CD4-positive, alpha-beta T cell treated with Interleukin-15 for 1 hour (primary cell): Measurements from ENCODE around the gene ATP2B2.
A peak's percentile ranks its signal among the peaks of the same experiment; 100 is the strongest.
"Not testable (repeated sequence)": the region's sequence is repeated elsewhere in the genome, so short reads cannot be mapped to it uniquely, and the experiment has no call there.

Source experiments
- DNase-seq: peaks from one replicate; pipeline ENCODE4 v3.0.0-alpha.2; 2020

ATP2B2 gene

DNA sequence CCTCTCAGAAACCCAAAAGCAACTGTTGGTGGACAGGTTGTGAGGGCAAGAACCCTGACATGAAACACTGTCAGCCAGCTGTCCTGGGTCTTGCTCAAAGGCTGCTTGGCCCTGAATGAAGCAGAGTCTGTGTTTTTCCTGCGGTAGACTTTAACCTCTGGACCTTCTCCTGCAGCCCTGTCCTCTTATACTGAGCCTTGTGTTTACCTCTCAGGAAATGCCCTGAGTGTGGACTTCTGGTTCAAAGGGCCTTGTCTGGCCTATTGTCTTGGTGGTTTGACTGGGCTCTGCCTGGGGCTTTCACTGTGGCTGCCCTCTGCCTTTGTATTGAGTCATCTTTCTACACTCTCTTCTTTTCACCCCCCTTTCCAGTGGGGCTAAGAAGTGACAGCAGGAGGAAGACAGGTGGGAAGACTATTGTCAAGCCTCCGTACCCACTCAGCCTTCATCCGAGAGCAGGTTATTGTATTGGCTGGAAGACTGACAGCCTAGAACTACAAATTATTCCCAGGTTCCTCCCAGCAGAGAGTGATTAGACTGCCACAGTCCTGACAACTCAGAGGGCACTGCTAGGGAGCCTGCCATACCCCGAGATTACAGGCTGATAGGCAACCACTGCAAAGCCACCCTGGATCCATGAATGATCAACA lies 187.9 kb downstream of the ATP2B2 start:
- DNase-seq = no peak

DNA sequence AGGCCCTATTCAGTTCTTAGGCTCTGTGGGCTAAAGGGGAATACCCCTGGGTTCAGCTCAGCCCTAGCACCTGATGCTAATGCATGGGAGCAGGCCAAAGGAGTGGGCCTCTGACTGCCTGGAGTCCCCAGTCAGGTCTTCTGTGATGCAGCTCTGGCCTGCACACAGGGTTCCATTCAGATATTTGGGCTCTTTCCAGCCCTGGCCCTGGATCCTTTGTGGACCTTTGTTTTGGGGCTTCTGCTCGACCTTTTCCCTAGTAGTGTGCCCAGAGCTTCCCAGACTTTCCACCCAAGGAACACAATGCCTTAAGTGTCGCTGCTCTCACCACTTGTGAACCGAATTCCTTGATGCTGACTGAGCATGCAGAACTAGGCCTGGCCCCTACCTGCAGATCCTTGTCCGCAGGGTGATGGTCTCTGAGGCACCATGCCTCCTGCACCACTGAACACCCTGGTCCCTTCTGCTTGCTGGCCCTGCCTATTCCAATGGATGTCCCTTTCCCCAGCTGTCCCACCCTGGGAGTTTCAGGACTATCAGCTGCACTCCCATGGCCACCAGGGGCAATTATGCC lies 189.5 kb downstream of the ATP2B2 start:
- DNase-seq = no peak

DNA sequence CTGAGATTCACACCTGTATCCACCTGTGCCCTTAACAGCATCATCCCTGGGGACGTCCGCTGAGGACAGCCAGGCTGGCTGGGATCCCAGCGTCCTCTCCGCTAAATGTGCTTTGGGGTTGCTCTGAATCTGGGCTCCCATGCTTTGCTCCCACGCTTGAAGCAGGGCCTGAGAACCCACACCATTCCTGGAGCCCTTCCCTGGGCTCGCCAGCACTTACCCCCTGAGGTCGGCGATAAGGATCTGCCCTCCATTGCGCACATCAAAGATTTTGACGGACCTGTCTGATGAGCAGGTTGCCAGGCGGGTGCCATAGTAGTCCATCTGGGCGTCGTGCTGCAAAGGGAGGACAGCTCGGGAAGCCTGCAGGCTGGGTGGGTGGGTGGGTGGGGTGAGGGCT lies 190.3 kb downstream of the ATP2B2 start:
- no peak for DNase-seq

DNA sequence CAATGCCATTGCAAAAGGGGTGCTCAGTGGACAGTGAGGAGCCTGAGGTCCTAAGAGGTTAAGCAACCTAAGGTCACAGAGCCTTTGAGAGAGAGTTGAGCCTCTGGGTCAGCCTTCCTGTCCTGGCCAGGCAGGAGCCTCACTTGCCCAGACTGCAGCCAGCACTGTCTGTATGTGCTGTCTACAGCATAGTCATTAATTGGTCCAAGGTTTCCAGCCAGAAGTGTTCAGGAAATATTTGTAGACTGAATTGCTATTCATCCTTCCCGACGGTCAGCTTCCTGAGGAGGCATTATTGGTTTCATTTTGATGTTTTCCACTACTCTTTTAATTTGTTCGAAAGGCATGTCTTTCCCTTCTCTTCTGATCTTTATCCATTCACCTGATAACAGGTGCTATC lies 192.5 kb downstream of the ATP2B2 start:
- DNase-seq = no peak

DNA sequence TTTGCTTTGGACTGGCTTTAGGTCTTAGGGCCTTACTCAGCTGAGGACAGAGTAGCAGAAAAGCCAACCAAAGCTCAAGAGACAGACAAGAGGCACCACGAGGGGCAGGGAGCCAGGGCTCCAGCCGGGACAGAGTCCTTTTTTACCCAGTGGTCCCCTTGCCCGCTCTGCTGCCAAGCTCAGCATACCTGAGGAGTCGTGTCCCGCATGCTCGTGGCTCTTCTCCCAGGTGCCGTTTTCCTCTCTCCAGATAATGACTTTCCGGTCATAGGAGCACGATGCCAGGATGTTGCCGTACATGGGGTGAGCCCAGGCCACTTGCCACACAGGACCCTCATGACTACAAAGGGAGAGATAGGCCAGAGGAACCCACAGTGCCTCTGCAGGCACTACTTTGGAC lies 193.0 kb downstream of the ATP2B2 start:
- DNase-seq = no peak

DNA sequence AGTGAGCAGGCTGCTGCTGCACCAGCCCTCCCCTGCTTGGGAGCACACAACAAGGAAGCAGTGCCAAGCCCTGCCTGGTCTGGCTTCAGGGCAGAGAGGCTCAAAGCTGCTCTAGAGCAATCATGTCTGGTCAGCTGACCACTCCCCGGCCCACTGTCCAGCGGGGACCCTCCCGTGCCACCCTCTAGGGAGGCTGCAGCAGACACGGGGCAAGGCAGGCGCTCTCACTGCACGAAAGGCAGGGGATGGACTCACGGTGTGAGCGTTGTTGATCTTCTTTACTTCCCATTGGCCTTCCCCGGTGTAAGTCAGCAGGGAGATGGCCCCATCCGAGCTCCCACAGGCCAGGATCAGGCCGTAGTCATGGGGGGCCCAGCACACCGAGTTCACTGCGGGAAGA lies 193.7 kb downstream of the ATP2B2 start:
- DNase-seq = no peak

DNA sequence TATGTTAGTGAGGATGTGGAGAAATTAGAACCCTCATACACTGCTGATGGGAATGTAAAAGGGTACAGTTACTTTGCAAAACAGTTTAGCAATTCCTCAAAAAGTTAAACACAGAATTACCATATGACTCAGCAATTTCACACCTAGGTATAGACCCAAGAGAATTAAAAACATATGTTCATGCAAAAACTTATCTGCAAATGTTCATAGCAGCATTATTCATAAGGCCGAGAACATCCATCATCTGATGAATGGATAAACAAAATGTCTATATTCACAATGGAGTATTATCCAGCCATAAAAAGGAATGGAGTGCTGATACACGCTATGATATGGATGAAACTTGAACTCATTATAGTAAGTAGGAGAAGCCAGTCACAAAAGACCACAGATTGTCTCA lies 194.8 kb downstream of the ATP2B2 start:
- DNase-seq = no peak

DNA sequence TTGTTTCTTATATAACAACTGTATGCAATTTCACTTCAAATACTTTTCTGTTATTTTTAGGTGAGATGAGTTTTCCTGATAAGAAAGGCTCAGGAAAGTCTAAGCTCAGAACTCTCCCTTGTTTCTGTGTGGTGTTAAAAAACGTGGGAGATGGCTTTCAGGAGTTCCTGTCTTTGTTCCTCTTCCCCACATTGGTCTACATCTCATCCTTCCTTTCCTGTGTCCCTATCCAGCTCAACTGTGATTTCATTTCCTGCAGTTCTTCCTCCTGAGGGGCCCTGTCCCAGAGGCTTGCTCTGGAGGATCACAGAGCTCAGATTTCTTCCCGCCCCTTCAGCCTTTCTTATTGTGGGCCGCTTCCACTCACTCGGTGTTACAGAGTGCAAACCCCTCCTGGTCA lies 195.7 kb downstream of the ATP2B2 start:
- DNase-seq = no peak

DNA sequence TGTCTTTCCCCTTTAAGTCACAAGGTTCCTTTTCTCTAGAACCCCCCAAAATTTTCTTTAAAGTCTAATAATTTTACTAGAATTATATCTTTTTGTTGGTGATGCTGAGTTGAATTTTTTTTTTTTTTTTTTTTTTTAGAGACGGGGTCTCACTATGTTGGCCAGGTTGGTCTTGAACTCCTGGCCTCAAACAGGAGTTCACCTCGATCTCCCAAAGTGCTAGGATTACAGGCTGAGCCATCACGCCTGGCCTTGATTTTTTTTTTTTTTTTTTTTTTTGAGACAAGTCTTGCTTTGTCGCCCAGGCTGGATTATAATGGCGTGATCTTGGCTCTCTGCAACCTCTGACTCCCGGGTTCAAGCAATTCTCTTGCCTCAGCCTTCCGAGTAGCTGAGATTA lies 196.7 kb downstream of the ATP2B2 start:
- no peak for DNase-seq

DNA sequence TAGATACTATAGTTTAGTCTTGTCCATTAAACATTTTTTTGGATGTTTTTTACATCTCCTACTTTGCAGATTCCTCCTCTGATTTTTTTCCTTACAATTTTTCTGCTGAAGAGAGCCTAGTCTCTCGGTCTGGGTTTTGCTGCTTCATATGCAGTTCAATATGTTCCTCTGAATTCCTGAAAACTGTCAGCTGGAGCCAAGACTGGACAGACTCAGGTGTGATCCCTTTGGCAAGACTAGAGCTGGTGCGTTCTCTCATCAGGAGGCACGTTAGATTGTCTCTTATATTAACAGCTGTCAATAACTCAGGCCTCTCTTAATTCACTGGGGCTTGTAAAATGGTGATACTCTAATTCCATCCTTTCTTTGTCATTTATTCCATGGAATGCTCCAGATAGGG lies 199.2 kb downstream of the ATP2B2 start:
- DNase-seq = no peak

DNA sequence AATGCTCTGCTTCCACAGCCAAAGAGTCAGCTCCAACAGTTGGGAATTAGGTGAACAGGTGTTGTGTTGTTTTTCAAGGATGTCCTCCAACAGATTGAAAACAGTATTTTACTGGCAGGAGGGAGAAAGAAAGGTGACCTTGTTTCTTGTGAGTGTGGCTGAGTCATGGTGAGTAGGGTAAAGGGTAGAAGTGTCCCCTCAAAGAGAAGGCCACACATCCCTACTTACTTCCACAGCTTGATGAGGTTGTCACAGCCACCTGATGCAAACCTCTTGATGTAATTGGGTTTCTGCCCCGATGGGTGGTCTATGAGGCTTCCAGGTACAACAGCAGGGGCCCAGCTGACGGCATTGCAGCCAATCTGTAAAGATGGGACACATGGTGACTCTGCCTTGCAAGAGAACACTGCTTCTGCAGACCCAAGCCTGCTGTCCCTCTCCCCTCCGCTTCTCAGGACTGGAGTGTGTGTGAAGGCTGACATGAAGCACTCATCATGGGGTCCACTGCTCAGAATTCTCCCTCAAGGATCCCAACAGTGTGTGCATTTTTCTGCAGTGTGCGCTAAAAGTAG lies 200.0 kb downstream of the ATP2B2 start:
- DNase-seq = no peak

DNA sequence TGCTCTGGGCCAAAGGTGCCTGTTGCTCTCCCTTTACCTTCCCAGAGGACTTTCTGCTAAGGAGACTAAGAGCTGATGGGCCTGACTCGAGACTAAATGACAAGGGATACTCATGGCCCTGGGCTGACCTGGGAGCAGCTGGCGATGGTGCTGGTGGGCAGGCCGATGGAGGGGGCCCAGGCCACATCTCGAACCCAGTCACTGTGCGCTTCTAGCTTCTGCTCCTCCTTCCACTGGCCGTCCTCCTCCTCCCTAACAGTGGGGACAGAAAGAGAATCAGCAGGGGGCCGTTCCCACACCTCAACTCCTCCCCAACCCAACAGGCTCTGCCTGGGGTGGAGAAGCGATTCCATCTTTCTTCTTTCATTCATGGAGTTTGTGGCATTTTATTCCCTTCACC lies 200.5 kb downstream of the ATP2B2 start:
- DNase-seq = no peak

DNA sequence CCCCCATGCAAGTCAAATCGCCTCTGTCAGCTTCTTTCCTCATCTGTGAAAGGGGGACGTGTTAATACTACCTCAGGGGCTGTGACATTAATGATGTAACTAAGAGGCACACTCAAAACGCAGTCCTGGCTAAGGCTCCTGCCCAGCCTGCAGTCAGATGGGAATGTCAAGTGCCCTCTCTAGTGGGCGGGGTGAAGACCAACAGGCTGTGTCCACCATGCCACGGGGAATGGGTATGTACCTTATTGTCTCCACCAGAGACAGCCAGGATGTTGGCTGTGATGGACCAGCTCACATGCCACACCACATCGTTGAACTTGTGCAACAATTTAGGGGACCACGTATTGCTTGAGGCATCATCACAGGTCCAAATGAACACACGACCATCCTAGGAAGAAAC lies 201.6 kb downstream of the ATP2B2 start:
- DNase-seq = no peak

DNA sequence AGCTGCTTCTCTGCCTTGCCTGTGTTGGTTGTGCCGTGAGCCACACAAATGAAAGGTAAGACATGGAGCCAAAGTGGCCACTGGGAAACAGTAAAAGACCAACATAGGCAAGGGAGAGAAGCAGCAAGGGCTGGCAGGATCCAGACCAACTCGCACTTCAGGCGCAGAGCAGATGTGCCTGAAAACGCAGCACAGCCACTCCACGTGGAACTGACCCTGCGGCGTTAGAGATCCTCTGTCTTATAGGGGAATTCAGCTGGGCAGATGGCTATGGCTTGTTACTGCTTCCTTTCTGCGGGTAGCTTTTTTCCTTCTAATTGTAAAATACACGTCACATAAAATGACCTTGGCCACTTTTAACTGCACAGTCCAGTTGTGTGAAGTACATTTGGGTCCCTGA lies 202.3 kb downstream of the ATP2B2 start:
- no peak for DNase-seq

DNA sequence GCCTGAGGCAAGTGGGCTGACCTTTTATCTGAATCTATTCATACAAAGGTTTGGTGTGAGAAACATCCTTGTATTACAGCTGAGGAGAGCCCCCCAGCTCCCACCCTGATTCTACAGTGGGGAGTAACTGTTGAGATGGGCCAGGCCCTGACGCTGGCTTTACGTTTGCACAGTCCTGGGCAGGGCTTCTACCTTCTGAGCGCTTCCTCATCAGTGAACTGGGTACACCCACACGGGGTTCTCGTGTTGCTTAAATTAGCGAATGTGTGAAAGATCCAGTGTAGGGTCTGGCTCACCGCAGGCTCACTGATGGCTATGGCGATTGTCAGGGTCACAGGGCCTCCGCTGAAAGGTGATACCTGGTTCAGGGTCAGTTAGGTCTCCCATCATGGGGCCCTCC lies 205.3 kb downstream of the ATP2B2 start:
- DNase-seq = no peak

DNA sequence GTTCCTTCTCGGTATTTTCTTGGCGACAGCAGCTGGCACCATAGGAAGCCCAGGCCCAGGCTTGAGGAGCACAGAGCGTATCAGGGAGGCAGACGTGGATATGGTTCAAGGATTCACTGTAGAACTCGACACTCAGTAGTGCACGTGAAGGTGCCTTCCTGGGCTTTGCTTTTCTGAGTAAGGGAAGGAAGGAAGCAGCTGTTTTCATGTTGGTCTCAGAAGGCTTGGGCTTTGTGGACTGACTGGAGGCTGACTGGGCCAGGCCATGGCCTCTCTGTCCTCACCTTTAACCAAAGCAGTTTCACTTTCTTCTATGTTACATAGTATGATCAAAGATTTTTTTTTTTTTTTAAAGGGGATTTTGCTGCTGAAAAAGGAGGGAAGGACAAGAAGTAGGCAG lies 205.7 kb downstream of the ATP2B2 start:
- no peak for DNase-seq

DNA sequence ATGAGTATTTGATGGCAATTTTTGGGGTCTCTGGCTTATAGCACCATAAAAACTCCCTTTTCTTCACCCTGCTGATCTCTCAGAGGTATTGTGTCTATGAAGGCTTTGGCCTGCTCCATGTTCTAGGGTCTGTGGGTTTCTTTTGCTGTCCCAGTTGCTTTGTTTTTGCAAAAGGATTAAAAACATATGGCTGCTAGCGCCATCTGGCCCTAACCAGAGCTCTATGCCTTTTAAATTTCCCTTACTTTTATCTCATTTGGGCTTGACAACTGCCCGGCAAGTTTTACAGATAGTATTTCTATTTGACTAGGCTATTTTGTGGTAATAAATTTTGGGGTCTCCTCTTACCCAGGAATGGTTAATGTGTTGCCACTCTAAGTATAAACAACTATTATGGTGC lies 206.2 kb downstream of the ATP2B2 start:
- DNase-seq = no peak

DNA sequence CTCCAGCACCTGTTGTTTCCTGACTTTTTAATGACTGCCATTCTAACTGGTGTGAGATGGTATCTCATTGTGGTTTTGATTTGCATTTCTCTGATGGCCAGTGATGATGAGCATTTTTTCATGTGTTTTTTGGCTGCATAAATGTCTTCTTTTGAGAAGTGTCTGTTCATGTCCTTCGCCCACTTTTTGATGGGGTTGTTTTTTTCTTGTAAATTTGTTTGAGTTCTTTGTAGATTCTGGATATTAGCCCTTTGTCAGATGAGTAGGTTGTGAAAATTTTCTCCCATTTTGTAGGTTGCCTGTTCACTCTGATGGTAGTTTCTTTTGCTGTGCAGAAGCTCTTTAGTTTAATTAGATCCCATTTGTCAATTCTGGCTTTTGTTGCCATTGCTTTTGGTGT lies 207.3 kb downstream of the ATP2B2 start:
- not testable (repeated sequence) for DNase-seq

DNA sequence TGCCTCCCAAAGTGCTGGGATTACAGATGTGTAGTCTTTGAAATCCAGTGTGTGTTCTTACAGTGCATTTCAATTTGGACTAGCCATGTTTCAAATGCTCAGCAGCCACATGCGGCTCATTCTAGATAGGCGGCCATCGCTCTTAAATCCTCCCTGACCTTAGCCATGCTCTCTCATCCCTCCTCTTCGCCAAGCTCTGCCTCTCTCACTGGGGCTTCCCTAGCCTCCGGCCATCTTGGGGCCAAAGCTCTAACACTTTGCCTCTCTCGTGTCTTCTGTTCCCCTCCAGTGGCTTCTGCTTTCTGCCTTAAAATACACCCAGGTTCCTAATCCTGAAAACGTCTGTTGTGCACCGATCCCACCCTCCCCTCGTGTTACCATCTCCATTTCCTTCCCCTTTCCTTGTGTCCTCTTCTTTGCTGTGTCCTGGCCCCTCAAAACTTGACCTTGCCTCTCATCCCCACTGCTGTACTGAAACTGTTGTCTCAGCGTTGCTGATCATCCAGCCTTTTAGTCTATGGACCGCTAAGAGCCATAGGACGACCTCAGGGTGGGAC lies 211.3 kb downstream of the ATP2B2 start:
- DNase-seq = no peak

DNA sequence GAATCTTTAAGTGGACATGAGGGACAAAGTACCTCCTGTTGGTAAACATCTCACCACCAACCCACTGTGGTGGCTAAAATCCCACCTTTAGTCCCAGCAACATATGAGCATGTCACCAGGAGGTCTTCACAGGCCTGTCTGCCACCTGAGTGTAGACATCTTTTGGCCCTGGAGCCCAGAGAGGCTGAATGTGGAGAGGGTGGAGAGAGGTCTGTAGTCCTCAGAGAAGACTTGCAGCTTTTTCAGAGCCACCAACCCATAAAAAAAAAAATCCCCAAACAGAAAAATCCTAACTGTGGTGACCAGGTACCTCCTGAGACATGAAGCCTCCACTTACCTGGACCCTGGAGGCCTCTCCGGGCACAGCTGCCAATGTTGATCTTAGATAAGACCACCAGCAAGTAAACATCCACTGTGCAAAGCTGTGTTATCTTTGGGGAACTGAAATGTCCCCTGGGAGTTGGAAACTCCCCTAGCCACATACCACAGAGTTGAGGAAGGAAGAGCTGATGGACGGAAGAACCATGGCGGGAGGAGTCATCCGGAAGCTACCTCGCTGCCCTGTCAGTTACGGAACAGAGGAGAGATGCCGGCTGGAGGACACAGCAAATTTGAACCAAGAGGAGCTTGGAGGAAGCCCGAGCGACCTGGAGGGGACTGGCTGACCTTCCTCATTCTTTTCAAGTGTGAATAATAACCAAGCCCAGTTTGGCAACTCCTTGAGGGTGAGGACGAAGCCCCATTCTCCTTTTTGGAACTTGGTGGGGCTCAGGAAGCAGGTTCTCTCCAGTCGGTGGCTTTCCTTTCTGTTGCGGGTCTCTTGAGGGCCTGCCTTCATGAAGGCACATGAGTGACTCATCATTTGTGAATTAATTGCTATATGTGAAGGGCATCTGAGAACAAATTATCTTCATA lies 212.6 kb downstream of the ATP2B2 start, which contains the start of gene GHRL:
TSS of gene GHRL (minus strand) at position 443 of the 915 bp plus-strand sequence. CDS start 2,767 bp downstream, outside the sequence.
- peak; percentile 74 for DNase-seq

DNA sequence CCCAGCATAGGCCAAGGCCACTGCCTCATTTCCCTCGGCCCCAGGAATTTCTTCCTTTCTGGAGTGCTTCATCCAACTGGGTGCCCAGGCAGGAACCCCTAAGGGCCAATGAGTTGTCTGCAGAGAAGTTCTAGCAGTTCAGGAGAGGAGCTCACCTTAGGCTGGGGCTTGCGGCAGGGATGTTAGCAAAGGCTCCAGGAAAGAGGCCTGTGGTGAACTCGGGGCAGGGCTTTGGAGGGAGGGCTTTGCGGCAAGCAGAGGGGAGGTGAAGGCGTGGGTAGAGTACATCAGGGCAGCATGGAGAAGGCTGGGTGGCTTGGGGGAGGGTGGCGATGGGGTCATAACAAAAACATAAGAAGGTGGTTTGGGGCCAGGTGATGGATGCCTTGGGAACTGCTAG lies 213.7 kb downstream of the ATP2B2 start:
- DNase-seq = no peak

DNA sequence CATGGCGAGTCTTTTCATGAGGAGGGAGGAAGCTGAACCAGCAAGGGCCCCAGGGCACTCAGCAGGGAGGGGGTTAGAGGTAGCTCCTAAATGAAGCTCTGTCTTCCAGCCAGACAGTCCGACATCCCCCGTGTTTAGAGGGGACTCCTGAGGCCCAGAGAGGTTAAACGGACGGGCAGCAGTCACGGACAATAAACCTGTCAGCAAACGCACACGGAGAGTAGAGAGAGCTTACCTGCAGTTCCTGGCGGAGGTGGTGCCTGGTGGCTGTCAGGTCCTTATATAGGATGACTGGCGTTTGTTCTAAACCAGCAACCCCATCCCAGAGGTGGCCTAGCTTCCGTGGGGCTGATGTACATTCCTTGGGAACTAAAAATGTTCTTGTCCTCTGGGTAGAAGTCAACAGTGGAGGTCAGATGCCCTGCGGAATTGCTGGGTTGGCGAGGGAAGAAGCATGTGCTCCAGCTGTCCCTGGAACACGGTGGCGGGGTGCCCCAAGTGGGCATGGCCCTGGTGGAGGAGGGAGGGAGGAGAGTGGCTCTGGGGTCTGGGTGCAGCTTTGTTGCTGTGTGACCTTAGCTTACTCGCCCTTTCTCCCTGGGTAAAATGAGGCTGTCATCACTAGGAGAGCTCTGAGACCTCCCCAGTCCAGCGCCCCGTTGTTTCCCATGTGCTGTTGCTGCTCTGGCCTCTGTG lies 214.8 kb downstream of the ATP2B2 start:
- DNase-seq = no peak
